Activated CD4-positive, alpha-beta T cell treated with anti-CD3 and anti-CD28 coated beads, Interleukin-2, amount 10 ng/mL, durations not matched to agents 7 days and 5 days (primary cell): ENCODE results near the gene UFD1. TPM values are rescaled to one million over a fixed set of nuclear protein-coding genes. Genes with fewer than 3 reads are reported as not detected.

ENCODE experiments used
- CTCF ChIA-PET: fragments of 350-600 bp; sonication (Branson Sonifier 250); formaldehyde crosslinking; loops from one replicate; lab custom pipeline; 2021; ENCODE audit warnings: antibody characterized with exemption; lab: Charles Lee
- POLR2A ChIA-PET: fragments of 350-600 bp; sonication (Branson Sonifier 250); formaldehyde crosslinking; loops from one replicate; lab custom pipeline; 2021; ENCODE audit warnings: antibody characterized with exemption; lab: Charles Lee
- DNase-seq: peaks from one replicate; pipeline ENCODE4 v3.0.0-alpha.2; 2020
- H3K27ac Mint-ChIP-seq: one replicate; pipeline ENCODE4 v1.8.0; 2021; ENCODE audit warnings: mild to moderate bottlenecking, moderate library complexity, mixed read lengths
- H3K27me3 Mint-ChIP-seq: one replicate; pipeline ENCODE4 v1.8.0; 2021; ENCODE audit warnings: mixed read lengths
- H3K36me3 Mint-ChIP-seq: one replicate; pipeline ENCODE4 v1.8.0; 2021; ENCODE audit warnings: low read depth, mixed read lengths
- H3K4me1 Mint-ChIP-seq: one replicate; pipeline ENCODE4 v1.8.0; 2021; ENCODE audit warnings: mixed read lengths
- H3K4me3 Mint-ChIP-seq: one replicate; pipeline ENCODE4 v1.8.0; 2021; ENCODE audit warnings: mild to moderate bottlenecking, moderate library complexity, mixed read lengths
- H3K9me3 Mint-ChIP-seq: one replicate; pipeline ENCODE4 v1.8.0; 2021; ENCODE audit warnings: mixed read lengths
- total RNA-seq, 2 experiments: library from RNA; stranded (reverse); gene quantifications; one replicate each; pipeline ENCODE4 v1.2.3, GENCODE V29; 2021

Gene UFD1
- total RNA-seq, 2 experiments from 2014 or later: 93.1 to 114 TPM

DNA sequence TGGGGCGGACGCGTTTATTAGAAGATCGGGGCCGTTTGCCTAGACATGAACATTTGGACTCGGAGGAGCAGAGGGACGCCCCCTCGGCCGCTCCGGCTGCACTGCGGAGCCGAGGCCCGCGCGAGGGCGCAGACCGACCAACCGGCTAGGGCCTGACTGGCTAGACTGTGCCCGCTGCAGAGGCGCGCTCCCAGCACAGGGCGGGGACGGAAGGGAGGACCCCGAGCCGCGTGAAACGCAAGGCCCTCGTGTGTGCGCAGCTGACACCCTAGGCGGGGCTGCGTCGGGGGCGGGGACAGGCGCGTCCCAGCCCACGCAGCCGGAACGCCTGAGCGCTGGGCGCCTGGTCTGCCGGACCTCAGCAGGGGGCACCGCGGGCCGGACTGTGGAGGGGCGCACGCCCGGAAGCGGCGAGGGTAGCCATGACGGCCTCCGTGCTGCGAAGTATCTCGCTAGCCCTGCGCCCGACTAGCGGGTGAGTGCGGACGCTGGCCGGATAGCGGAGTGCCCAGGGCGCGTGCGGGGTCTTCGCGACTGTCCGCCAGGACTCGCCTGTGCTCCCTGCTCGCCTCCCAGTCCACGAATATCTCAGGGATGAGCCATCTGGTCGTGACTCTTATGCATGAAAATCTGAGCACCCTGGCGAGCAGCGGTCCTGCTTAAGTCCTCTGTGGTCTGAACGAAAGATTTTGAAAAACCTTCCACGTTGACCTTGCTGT is 46.7 kb downstream of the UFD1 start, which contains the start of gene MRPL40:
TSS of gene MRPL40 (plus strand) at position 413 of the 719 bp plus-strand sequence. CDS start at position 423, 10 bp downstream.
- Mint-ChIP-seq H3K9me3 (no peaks in the 10 kb centered on the region), H3K27ac (peak within 1 kb of the TSS; percentile 97), H3K27me3 (no peaks in the 10 kb centered on the region), H3K36me3 (peaks cover 35% of the 10 kb centered on the region), H3K4me3 (peak within 1 kb of the TSS; percentile 81), H3K4me1 (peaks cover 34% of the 10 kb centered on the region)
- POLR2A ChIA-PET: interaction anchor here (1.0 to 1.4 kb wide), 2 partner anchors 12 to 15 kb away, joined by 3 to 5 read pairs; partner anchors contain the start of gene C22orf39
- peak; percentile 90 for DNase-seq
- CTCF ChIA-PET: interaction anchor here (0.9 to 1.5 kb wide), 2 partner anchors 10 to 19 kb away, joined by 3 to 6 read pairs; no protein-coding TSS in a partner anchor

DNA sequence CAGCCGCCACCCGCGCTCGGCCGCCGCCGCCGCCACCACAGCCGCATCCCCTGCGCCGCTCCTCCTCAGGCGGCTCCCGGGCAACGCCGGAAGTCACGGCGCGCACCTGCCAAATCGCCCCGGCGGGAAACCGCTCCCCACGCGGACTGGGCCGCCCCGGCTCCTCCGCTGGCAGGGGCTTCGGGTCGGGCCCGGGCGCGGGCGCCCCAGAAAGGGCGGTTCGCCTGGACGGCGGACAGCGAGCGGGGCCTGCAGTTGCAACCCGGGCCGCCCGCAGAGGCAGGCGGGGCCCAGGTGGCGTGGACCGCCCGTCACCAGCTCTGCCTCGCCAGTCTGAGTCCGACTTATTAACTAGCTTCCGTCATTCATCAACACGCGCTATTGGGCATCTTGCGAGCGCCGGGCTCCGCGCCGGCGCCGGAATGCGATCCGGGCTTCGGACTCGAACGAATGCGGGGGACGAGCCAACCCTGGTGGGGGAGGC is 47.3 kb downstream of the UFD1 start, which contains the start of gene HIRA:
TSS of gene HIRA (minus strand) at position 85 of the 484 bp plus-strand sequence. CDS start 257 bp downstream, outside the sequence.
- ChIA-PET POLR2A (interaction anchor here (1.0 to 1.4 kb wide), 2 partner anchors 11 to 15 kb away, joined by 3 to 5 read pairs; partner anchors contain the start of gene C22orf39), CTCF (interaction anchor here (0.9 to 1.5 kb wide), 2 partner anchors 9 to 20 kb away, joined by 3 to 6 read pairs; no protein-coding TSS in a partner anchor)
- peak; percentile 80 for DNase-seq
- Mint-ChIP-seq H3K36me3 (peaks cover 41% of the 10 kb centered on the region), H3K4me1 (peaks cover 40% of the 10 kb centered on the region), H3K27me3 (no peaks in the 10 kb centered on the region), H3K4me3 (peak within 1 kb of the TSS; percentile 81), H3K9me3 (no peaks in the 10 kb centered on the region), H3K27ac (peak within 1 kb of the TSS; percentile 97)

DNA sequence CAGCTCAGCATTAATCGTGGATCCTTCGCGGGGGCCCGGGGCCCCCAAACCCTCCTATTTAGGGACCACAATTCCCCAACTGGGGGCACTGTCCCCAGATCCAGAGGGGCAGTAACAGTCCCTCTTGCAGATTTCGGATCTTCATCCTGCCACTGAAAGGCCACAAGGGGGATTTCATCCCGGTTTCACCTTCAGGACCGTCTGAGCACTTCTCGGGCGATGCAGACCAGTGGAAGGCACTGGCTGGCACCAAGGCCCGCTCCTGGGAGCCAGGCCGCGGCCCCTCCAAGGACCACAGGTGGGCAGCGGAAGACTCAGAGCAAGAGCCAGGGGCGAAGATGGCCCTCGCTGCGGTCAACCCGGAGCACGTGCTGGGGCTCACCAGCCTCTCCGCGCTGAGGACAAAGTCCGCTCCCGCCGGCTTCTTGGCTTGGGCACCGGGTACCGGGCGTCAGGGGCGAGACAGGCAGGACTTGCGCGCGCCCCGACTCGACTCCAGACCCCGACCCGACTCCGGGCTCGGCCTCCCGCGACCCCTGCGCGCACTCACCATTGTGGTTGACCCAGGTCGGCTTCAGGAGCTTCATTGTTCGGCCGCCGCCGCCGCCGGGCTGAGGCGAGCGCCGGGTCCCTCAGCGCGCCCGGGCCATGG is 48.0 kb downstream of the UFD1 start:
- Mint-ChIP-seq H3K4me3 (peak overlapping the region; percentile 81), H3K27ac (peak overlapping the region; percentile 89), H3K27me3 (no peaks in the 10 kb centered on the region), H3K4me1 (peaks cover 47% of the 10 kb centered on the region), H3K9me3 (no peaks in the 10 kb centered on the region), H3K36me3 (peaks cover 47% of the 10 kb centered on the region)
- ChIA-PET POLR2A (interaction anchor here (1.0 to 1.4 kb wide), 2 partner anchors 10 to 16 kb away, joined by 3 to 5 read pairs; partner anchors contain the start of gene C22orf39), CTCF (interaction anchor here (0.6 to 1.5 kb wide), 2 partner anchors 8 to 20 kb away, joined by 5 to 6 read pairs; no protein-coding TSS in a partner anchor)
- DNase-seq: peak; percentile 24

DNA sequence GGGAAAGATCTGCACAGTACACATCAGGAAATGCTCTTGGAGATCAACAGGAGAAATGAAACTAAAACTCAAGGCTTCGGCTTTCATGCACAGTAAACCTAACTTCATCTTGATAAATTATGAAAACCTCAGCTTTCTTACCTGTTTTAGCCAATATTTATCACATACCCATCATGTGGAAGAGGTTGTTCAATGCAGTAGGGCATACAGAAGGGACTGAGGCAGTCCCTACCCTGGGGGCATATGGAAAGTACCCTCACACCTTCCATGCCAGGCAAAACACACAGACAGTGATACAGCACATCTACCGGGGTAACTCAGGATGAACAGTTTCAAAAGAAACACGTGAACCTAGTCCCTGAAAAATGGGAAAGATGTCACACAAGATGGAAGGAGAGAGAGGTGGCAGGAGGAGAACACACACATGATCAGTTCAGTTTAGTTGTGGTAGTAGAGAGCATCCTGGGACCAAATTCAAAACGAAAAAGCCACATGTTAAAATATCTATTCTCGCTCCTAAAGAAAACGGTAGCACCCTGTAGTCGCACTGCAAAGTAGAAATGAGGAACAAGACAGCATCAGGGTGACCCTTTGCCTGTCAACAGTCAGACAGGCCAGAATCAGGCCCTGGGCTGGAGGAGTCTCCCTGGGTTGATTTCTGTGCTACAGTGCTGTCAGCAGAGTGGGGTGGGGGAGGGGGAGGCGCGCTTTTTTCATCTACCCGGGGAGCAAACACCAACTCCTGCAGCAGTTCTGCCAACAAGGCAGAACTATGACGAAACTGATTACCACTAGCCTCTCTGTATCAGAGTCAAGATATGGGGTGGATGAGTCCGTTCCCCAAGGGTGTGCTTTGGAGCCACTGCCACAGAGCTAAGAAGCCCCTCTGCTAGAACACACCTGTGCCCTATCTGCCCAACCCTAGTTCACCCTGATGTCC is 48.8 kb downstream of the UFD1 start:
- H3K4me1 Mint-ChIP-seq: peaks cover 48% of the 10 kb centered on the region
- DNase-seq: peak; percentile 67
- peak overlapping the region; percentile 81 for H3K4me3 Mint-ChIP-seq
- ChIA-PET POLR2A (no interaction called here), CTCF (no interaction called here)
- H3K27me3 Mint-ChIP-seq: no peaks in the 10 kb centered on the region
- peaks cover 44% of the 10 kb centered on the region for H3K36me3 Mint-ChIP-seq
- H3K27ac Mint-ChIP-seq: peak overlapping the region; percentile 89
- no peaks in the 10 kb centered on the region for H3K9me3 Mint-ChIP-seq

DNA sequence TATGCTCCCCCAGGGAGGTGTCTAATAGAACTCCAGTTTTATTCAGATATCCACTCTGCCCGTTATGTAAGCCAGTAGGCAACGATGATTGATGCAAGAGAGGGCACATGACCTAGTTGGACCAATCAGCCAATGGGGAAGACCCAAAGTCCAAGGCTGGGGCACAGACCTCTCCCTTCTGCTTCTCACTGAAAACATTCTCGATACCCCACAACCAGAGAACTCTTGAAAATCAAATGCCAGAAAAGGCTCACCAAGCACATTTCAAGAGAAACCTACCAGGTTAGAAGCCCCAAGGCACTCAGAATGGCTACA is 54.9 kb downstream of the UFD1 start:
- ChIA-PET POLR2A (no interaction called here), CTCF (no interaction called here)
- Mint-ChIP-seq H3K9me3 (no peaks in the 10 kb centered on the region), H3K4me3 (no peak overlapping the region), H3K27me3 (no peaks in the 10 kb centered on the region), H3K27ac (no peak overlapping the region), H3K4me1 (peaks cover 87% of the 10 kb centered on the region), H3K36me3 (peaks cover 40% of the 10 kb centered on the region)
- DNase-seq: no peak

DNA sequence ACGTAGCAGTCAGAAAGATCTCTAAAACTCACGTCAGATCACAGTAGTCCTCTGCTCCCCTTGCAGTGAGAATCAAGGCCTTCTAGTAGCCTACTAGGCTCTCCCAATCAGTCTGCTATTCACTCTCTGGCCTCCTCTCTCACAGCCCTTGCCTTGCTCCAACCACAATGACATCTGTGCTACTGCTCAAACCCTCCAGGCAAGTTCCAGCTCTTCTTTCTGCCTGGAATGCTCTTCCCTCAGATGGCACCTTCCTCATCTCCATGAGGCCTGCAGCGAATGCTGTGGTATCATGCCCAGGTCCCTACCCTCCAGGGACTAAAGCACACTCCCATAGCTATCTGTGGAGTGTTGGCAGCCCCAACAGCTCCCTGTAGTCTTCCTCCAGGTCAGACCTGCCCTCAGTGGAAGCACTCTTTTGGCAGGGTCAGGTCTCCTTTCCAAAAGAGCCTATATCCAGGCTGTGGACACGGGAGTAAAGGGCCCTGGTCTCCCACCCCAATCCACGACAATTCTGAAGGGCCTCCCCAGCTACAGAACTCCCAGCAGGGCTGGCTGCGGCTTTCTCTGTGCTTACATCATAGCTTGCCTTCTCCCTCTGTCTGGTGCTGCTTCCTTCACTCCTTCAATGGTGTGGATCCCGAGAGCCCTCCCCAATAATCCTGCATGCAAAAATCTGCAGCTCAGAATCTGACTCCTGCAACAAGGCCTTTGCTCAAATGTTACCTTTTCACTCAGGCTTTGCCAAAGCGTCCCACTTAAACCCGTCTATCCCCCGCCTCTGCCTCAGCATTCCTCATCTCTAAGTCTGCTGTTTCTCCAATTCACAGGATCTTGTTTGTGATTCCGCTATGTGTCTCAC is 56.3 kb downstream of the UFD1 start:
- no peak for DNase-seq
- H3K27ac Mint-ChIP-seq: peak overlapping the region; percentile 83
- H3K27me3 Mint-ChIP-seq: no peaks in the 10 kb centered on the region
- no peaks in the 10 kb centered on the region for H3K9me3 Mint-ChIP-seq
- H3K4me1 Mint-ChIP-seq: peaks cover 86% of the 10 kb centered on the region
- H3K36me3 Mint-ChIP-seq: peaks cover 31% of the 10 kb centered on the region
- no peak overlapping the region for H3K4me3 Mint-ChIP-seq
- ChIA-PET CTCF (interaction anchor here (0.6 to 1.3 kb wide), 3 partner anchors 9 to 11 kb away, joined by 3 read pairs; partner anchors contain the start of gene HIRA), POLR2A (interaction anchor here (0.6 to 0.7 kb wide), 2 partner anchors 19 to 424 kb away, joined by 3 read pairs; no protein-coding TSS in a partner anchor)

DNA sequence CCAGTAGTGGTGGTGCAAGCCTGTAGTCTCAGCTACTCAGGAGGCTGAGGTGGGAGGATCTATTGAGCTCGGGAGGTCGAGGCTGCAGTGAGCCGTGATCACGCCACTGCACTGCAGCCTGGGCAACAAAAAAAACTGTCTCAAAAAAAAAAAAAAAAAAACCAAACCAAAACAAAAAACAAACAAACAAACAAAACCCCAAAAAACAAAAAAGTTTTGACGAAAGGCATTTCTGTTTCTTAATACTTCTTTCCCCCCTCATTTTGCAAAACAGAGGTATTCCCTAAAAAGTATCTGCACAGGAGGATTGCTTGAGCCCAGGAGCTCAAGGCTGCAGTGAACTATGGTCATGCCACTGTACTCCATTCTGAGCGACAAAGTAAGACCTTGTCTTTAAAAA is 58.7 kb downstream of the UFD1 start:
- CTCF ChIA-PET: interaction anchor here (0.6 to 1.0 kb wide), 3 partner anchors 22 to 476 kb away, joined by 3 read pairs; no protein-coding TSS in a partner anchor
- Mint-ChIP-seq H3K4me1 (peaks cover 77% of the 10 kb centered on the region), H3K36me3 (peaks cover 19% of the 10 kb centered on the region)

DNA sequence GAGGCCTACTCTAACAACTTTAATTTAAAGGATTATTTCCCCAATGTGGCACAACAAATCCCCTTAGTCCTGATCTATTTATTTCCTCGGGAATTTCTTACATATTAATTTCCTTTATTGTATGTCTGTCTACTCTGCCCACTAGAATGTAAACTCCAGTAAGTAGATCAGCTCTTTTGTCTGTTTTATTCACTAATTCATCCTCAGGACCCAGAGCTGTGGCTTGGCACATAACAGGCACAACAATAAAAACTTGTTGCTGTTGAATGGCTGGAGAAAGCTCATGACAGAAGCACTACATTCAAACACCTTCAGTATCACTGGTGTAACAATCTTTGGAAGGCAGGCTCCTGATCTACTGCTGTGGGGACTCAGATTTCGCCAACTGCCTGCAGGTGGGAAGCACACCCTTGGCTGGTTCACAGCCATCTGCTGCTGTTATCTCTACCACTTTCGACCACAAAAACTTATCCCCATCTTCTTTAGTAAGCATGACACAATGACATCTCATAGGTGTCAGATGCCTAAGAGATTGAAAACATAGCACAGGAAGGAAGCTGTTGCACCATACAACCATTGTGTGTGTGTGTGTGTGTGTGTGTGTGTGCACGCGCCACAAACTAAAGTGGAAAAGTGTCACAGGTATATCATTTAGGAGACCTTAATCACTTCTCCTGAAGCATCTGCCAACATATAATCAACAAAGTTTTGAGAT is 59.4 kb downstream of the UFD1 start:
- peak; percentile 59 for DNase-seq
- ChIA-PET POLR2A (interaction anchor here (0.5 kb wide), 1 partner anchor 21 kb away, joined by 3 read pairs; no protein-coding TSS in a partner anchor), CTCF (interaction anchor here (0.6 to 1.0 kb wide), 3 partner anchors 20 to 26 kb away, joined by 3 read pairs; no protein-coding TSS in a partner anchor)
- peak overlapping the region; percentile 51 for H3K4me3 Mint-ChIP-seq
- H3K27me3 Mint-ChIP-seq: no peaks in the 10 kb centered on the region
- H3K27ac Mint-ChIP-seq: peak overlapping the region; percentile 96
- H3K4me1 Mint-ChIP-seq: peaks cover 70% of the 10 kb centered on the region
- H3K9me3 Mint-ChIP-seq: no peaks in the 10 kb centered on the region
- H3K36me3 Mint-ChIP-seq: peaks cover 19% of the 10 kb centered on the region

More for the DNA sequence above, 58.7 kb downstream of the UFD1 start:
- H3K9me3 Mint-ChIP-seq: no peaks in the 10 kb centered on the region
- no peak for DNase-seq
- POLR2A ChIA-PET: interaction anchor here (1.1 kb wide), 1 partner anchor 12 kb away, joined by 3 read pairs; the partner anchor contains the start of genes HIRA and MRPL40
- H3K4me3 Mint-ChIP-seq: peak overlapping the region; percentile 3
- H3K27me3 Mint-ChIP-seq: no peaks in the 10 kb centered on the region
- peak overlapping the region; percentile 96 for H3K27ac Mint-ChIP-seq

DNA sequence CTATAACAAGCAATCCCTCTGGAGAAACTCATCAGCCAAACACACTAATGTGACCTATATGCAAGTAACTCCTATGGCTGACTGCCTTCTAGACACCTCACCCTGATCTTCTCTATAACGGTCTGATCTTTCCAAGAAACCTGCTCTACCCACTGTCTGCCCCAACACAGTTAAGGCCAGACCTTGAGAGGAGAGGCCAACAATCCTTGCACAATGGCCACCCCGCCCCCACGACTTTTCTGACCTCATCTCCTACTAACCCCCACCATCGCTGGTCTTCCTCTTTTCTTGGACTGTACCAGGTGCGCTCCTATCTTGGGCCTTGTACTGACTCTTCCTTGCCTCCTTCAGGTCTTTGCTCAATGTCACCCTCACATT is 59.9 kb downstream of the UFD1 start:
- peaks cover 66% of the 10 kb centered on the region for H3K4me1 Mint-ChIP-seq
- ChIA-PET POLR2A (no interaction called here), CTCF (interaction anchor here (0.6 kb wide), 1 partner anchor 20 kb away, joined by 3 read pairs; no protein-coding TSS in a partner anchor)
- no peaks in the 10 kb centered on the region for H3K9me3 Mint-ChIP-seq
- H3K36me3 Mint-ChIP-seq: peaks cover 19% of the 10 kb centered on the region
- DNase-seq: no peak
- H3K27ac Mint-ChIP-seq: peak overlapping the region; percentile 96
- no peak overlapping the region for H3K4me3 Mint-ChIP-seq
- no peaks in the 10 kb centered on the region for H3K27me3 Mint-ChIP-seq

DNA sequence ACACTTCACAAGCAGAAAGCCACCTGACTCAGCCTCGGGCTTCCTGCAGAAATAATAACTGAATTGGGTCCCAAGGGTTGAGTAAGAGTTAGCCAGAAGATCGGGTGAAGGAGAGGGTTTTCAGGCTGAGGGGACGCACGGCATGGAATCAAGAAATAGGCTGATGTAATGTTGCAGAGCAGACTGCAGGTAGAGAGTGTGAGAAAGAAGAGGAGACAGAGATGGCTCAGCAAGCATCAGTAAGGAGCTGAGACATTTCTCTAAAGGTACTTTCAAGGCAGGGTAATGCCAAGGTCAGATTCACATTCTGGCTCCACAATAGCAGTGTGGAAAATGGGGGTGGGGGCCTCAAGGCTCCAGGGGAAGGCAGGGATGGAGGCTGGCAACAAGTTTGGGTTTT is 66.1 kb downstream of the UFD1 start:
- ChIA-PET CTCF (no interaction called here), POLR2A (no interaction called here)
- Mint-ChIP-seq H3K36me3 (peaks cover 28% of the 10 kb centered on the region), H3K4me1 (peaks cover 22% of the 10 kb centered on the region), H3K27me3 (no peaks in the 10 kb centered on the region), H3K27ac (peak overlapping the region; percentile 68), H3K4me3 (no peak overlapping the region), H3K9me3 (no peaks in the 10 kb centered on the region)
- no peak for DNase-seq
